Colon (tissue), 2 donors: ENCODE results near the gene SMIM36.
"Not testable (repeated sequence)": the region's sequence is repeated elsewhere in the genome, so short reads cannot be mapped to it uniquely, and the experiment has no call there.

Experiments used
- FAIRE-seq: peaks from 2 replicates; lab custom pipeline; 2012; peaks lifted over from hg19 to GRCh38; lab: Jason Lieb, UNC
- donor health status: control.
- donor health status: control.

SMIM36 gene

GRCh38 chr17:55510986-55511721, at the start of gene SMIM36:
Gene SMIM36, minus strand, starts transcription at chr17:55511452.
- FAIRE-seq: no peak

DNA sequence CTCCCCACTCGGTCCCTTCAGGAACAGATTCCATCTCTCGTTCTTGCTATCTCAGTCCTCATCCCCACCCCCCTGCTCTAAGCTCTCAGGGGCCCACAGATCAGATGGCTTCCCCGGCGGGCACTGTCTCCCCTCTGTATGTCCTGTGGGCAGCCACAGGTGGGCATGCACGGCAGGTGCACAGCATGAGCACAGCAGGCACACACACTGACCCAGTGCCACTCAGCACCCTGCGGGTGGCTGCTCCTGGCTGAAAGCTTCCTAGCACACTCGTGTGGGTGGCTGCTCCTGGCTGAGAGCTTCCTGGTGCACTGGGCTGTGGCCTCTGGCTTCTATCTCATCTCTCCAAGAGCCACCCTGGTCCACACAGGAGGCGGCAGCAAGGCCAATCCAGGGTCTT, 44.5 kb upstream of the SMIM36 start:
- no peak for FAIRE-seq

GRCh38 chr17:55549140-55549539, 37.9 kb upstream of the SMIM36 start:
- no peak for FAIRE-seq

DNA sequence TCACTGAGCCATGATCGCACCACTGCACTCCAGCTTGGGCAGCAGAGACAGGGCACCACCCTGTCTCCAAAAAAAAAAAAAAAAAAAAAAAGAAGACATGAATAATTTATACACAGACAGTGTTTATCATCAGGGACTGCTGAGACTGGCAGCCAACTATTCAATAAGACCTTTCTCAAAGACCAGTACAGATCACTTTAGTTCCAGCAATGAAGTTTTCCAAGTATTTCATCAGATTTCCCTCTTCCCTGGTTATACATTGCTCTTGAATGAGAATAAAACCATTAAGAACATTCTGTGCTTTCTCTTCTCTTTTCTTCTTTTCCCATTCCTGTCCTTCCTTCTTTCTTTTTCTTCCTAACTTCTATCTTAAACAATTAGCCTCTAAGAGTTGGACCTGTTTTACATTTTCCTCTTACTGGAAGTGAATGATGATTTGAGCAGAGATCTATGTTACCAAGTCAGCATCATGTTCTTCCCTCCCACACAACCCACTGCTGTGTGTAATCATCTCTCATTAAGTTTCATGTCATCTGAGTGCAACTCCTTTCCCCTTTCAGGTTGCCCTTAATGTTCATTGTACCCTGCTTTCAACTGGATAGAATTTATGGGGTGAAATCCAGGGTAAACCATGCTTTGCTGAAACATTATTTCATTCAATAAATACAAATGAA, 35.9 kb upstream of the SMIM36 start:
- FAIRE-seq: no peak

GRCh38 chr17:55546481-55546880, 35.2 kb upstream of the SMIM36 start:
- no peak for FAIRE-seq

DNA sequence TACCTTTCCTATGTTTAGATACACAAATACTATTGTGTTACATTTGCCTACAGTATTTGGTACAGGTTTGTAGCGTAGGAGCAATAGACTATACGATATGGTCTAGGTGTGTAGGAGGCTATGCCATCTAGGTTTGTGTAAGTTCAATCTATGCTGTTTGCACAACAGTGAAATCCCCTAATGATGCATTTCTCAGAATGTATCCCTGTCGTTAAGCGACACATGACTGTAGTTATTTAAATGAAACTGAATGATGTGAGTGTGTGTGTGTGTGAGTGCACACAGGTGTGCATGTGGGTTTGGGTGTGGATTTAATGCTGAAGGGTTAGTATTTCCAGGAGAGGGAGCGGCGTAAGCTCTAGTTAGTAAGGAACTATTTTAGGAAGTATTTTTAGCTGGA, 34.6 kb upstream of the SMIM36 start:
- no peak for FAIRE-seq

- no peak for FAIRE-seq
Measured at GRCh38 chr17:55543709-55544108, 32.5 kb upstream of the SMIM36 start.

DNA sequence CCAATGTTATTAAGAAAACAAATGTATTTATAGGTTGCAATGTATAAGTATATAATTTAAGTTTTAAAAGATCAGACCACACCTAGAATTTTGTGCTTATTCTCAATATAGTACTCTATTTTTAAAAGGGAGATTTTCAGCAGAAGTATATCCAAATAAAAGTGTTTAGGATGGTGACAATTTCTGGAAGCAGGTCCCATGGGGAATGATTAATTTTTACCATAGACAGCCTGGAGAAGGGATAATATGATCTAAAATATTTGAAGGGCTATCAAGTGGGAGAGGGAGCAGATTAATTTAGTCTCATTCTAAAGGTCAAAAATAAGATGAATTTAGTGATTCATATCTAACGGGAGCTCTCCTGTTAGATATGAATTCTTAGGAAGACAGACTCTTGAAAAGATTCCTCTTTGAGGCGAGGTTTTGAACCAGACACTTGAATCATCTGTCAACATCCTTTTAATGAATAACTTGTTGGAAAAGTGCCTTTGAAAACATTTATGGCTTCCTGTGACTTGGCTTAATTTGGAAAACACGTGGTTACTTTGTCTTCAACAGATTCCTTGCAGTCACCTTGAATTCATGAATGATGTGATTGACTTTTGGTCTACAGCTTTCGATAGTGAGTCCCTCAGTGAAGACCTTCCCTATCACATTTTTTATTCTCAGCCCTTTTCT, 29.3 kb upstream of the SMIM36 start:
- FAIRE-seq: no peak

GRCh38 chr17:55536205-55536604, 25.0 kb upstream of the SMIM36 start:
- FAIRE-seq: no peak

GRCh38 chr17:55533608-55534007, 22.4 kb upstream of the SMIM36 start:
- no peak for FAIRE-seq

- no peak for FAIRE-seq
Measured at GRCh38 chr17:55532670-55533069, 21.4 kb upstream of the SMIM36 start.

- FAIRE-seq: no peak
Measured at GRCh38 chr17:55531053-55531728, 19.9 kb upstream of the SMIM36 start.

DNA sequence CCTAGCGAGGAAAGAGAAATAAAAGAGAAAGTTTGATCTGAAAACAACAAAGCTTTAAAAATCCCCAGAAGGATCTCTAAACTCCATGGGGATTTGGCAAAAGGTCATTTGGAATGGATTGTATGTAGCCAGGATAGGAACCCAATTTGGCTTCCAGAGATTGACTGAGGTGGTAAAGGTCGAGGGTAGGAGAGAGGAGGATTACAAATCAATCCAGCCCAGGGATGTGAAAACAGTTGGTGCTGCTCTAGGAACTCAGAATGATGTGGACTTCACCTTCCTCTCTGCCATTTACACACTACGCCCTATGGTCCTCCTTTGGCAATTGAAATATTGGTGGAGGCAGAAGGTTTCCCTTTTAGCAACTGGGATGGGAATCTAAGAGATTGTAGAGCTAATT, 18.8 kb upstream of the SMIM36 start:
- no peak for FAIRE-seq

DNA sequence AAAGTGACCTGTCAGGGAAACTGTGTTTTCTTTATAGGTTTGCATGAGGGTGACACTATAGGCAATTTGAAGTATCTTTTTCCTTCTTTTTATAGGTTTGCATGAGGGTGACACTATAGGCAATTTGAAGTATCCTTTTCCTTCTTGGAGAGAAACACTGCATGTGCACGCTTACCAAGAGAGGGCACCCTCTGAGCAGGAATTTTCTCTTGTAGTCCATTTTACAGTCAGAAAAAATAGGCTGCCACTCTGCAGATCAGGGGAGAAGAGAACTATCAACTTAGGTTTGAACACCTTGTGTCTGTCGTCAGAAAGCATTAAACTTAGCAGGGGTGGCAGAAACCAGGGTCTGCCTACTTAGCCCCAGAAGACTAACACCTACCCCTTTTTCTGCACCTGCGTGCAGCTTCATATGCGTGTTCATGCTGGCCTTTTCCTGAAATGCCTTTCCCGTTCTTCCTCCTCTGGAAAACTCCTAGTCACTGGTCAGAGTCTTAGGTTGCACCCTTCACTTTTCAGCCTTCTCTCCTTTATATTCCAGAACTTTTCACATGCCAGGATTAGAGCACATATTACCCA, 16.4 kb upstream of the SMIM36 start:
- FAIRE-seq: no peak

- FAIRE-seq: no peak
Measured at GRCh38 chr17:55524440-55525220, 13.4 kb upstream of the SMIM36 start.

GRCh38 chr17:55523032-55523431, 11.8 kb upstream of the SMIM36 start:
- FAIRE-seq: not testable (repeated sequence)

DNA sequence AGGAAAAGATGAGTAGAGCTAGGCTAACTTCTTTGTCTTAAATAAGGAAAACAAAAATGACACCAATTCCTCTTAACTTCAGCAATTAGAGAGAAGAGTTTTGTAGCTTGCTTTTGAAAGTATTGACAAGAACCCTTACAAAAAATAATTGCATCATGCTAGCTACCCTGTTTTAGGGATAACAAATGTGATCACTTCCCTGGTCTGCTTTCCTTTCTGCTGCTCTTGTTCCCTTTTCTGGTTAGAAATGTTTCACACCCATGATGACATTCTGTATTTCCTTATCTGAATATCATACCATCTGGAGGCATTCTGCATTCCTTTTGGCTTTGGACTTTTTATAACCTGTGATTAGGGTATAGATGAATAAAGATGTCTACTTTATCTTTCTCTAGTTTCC, 9.9 kb upstream of the SMIM36 start:
- FAIRE-seq: no peak

DNA sequence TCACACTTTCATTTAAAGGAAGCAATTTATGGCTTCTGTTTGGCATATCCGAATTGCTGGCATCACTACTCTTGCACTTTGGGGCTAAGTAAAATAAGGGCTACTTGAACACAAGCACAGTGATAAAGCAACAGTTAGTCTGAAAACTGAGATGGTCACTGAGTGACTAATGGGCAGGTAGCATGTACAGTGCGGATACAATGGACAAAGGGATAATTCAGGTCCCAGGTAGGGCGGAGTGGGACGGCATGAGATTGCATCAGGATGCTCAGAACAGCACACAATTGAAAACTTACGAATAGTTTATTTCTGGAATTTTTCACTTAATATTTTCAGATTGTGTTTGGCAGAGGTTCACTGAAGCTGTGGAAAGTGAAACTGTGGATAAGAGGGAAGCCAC, 9.2 kb upstream of the SMIM36 start:
- FAIRE-seq: no peak

GRCh38 chr17:55518510-55518909, 7.3 kb upstream of the SMIM36 start:
- FAIRE-seq: no peak

DNA sequence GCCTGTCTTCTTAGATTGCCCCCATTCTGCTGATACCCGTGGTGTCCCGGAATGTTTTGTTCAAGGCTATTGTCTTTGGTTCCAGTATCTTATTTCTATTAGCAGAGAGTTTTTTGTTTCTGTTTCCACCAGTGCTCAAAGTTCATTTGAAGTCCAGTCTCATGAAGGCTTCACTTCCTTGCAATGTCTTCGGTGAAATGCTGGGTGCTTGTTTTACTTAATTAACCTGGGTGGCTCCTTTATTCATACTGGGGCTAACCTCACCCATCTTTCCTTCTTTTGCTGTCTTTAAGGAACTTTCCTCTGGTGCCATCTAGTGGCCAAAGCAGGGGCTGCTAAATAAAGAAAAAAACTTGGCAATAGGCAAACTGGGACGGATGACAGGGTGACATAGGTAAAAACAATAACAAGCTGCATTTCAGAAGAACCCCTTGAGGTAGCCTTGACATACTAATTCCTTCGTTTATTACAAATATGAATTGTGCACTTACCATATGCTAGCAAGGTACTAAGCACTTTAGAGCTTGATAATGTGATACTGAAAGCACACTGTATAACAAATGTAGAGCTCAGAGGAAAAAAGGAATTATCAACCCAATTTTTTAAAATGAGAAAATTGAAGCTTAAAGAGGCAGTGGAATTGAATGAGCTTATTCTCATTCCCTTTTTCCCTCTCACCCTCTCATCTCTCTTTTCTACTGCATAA, 2.8 kb upstream of the SMIM36 start:
- FAIRE-seq: no peak

DNA sequence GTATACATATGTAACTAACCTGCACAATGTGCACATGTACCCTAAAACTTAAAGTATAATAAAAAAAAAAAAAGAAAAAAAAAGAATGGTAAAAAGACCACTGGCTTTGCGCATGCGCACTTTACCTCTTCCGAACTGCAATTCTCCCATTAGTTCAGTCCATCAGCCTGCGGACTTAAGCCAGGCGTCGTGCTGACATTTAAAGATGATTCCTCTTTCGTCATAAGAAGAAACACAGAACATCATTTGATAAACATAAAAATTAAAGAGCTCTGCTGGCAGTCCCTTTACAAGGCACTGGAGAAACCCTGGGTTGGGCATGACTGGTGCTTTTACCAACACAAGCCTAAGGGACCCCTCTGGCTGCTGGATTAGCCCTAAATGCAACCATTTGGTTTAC, 3.6 kb downstream of the SMIM36 start:
- FAIRE-seq: not testable (repeated sequence)
